CD4-positive, alpha-beta T cell treated with Interleukin-4 for 1 hour (primary cell): ENCODE measurements around the gene LMO3.
"Not testable (repeated sequence)": the region's sequence is repeated elsewhere in the genome, so short reads cannot be mapped to it uniquely, and the experiment has no call there.

Experiments used
- DNase-seq, 2 donors: peaks; one replicate each; pipeline ENCODE4 v3.0.0-alpha.2; 2020 to 2022

The LMO3 gene

GRCh38 chr12:16537652-16538051 lies 68.3 kb downstream of the LMO3 start:
- not testable (repeated sequence) for DNase-seq

GRCh38 chr12:16531621-16532020 lies 74.3 kb downstream of the LMO3 start:
- DNase-seq, result no peak

- no peak for DNase-seq
These were observed 75.6 kb downstream of the LMO3 start for GRCh38 chr12:16530268-16530850.

- DNase-seq, result no peak
These were observed 79.3 kb downstream of the LMO3 start for GRCh38 chr12:16526693-16527092.

- DNase-seq, result no peak
These were observed 81.6 kb downstream of the LMO3 start for GRCh38 chr12:16524378-16524777.

GRCh38 chr12:16523951-16524331 lies 82.0 kb downstream of the LMO3 start:
- DNase-seq, result no peak

GRCh38 chr12:16523284-16523950 lies 82.5 kb downstream of the LMO3 start:
- DNase-seq, result no peak

GRCh38 chr12:16520328-16520727 lies 85.6 kb downstream of the LMO3 start:
- no peak for DNase-seq

- no peak for DNase-seq
These were observed 90.3 kb downstream of the LMO3 start for GRCh38 chr12:16515666-16516065.

- no peak for DNase-seq
These were observed 92.7 kb downstream of the LMO3 start for GRCh38 chr12:16513231-16513630.

GRCh38 chr12:16509411-16509810 lies 96.6 kb downstream of the LMO3 start:
- DNase-seq, result no peak

GRCh38 chr12:16506394-16506793 lies 99.6 kb downstream of the LMO3 start:
- no peak for DNase-seq

- DNase-seq, result no peak
These were observed 101.8 kb downstream of the LMO3 start for GRCh38 chr12:16504200-16504599.

- DNase-seq, result no peak
These were observed 106.4 kb downstream of the LMO3 start for GRCh38 chr12:16499611-16500010.
